Measurements from ENCODE around the gene NCOA7.
"Not testable (repeated sequence)": the region's sequence is repeated elsewhere in the genome, so short reads cannot be mapped to it uniquely, and the experiment has no call there.

Gene NCOA7

DNA sequence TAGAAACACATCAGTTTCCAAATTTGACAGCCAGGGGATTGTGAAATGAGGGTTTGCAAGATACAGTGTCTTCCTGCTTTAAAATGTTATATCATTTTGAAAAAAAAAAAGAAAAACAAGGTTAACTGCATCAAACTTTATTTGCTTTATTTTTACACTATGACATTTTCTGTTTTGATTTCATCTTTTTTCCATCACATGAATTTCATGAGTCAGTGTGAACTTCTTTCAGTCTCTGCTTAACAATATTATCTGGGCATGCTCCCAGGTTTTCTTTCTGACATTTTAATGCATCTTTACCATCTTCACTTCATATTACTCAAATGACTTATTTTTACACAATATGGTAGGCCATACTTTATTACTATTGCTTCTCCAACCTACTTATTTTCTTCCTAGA, 1.9 kb downstream of the NCOA7 start:
- no peak for DNase-seq (ENCODE audit: low read depth)

DNA sequence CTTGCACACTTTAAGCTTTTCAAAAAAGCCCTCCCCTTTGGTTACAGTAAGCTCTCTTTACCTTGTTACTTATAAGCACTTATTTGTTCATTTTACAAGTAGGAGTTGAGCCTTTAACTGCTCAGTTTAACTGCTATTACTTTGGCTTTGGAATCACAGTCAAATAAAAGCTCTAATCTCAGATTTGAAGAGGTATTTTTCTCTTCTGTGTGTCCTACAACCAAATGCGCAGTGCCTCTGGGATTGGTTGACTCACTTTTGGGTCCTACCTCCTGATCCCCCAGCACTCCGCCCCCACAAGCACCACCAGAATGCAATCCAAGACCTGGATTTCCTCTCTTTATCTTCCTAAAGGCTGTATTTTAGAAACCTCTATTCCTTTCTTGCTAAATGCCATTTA, 2.5 kb downstream of the NCOA7 start:
- no peak for DNase-seq (ENCODE audit: low read depth)

DNA sequence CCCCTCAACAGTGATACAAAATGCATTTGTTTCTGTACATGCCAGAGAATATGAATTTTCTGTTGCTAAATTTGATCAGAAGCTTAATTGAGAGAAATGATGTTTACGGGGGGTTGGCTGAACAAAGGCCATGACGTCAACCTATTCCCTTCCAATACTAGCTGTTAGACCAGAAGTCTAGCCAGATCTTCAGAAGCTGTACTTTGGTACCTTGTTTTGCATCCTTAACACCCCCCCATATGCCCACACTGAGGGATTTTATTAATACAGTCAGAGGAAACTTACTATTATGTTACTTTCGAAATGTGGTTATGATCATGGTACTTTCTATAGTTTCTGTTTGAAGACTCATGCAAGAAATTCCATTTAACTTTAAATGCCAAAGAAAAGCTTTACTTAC, 3.1 kb downstream of the NCOA7 start:
- no peak for DNase-seq (ENCODE audit: low read depth)

DNA sequence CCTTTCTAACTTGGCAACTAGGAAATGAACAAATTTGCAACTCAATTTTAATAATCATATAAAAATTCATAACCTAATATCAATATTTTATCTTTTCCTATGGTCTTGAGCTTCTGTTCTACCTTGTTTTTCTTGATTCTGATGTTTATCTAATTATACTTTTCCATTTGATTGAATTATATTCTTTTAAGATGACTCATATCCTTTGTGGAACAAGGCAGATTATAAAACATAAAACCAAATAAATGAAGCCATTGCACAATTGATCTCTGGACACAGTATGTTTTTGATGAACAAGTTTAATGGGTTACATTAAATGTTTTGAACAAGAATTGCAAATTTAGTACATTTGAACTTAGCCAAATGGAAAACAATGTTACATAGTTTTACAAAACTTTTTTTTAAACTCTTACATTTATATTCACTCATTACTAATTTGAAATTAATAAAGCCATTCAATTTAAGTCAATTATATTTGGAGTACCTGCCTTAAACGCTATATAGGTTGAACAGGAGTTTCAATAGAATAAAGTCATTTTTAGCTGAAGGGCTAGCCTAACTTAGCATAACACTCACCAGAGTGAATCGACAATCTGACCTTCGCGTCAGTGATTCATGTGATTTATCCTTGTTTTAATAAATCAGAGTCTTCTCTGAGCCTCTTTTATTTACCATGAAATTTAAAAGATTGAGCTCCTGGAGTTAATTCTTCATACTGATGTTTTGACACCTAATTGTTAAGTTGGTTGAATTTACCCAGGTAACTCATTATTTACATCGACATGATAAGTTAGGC, 3.8 kb downstream of the NCOA7 start:
- DNase-seq (ENCODE audit: low read depth): no peak

DNA sequence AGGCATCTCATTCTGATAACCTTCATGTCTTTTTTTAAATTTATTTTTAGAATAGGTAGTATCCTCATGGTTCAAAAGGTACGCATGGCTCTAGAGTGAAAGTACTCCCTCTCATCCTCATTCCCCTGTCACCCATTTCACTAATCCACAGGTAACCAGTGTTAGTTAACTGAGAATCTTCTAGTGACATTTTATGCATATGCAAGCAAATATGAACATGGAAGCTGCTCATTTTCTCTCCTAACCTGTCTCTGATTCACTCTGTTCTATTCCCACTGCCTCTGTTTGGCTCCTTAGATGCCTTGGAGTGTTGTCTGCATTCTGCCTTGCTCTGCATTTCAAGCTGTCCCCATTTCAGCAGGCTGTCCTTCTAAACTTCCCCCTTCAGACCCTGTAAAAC, 4.5 kb downstream of the NCOA7 start:
- no peak for DNase-seq (ENCODE audit: low read depth)

DNA sequence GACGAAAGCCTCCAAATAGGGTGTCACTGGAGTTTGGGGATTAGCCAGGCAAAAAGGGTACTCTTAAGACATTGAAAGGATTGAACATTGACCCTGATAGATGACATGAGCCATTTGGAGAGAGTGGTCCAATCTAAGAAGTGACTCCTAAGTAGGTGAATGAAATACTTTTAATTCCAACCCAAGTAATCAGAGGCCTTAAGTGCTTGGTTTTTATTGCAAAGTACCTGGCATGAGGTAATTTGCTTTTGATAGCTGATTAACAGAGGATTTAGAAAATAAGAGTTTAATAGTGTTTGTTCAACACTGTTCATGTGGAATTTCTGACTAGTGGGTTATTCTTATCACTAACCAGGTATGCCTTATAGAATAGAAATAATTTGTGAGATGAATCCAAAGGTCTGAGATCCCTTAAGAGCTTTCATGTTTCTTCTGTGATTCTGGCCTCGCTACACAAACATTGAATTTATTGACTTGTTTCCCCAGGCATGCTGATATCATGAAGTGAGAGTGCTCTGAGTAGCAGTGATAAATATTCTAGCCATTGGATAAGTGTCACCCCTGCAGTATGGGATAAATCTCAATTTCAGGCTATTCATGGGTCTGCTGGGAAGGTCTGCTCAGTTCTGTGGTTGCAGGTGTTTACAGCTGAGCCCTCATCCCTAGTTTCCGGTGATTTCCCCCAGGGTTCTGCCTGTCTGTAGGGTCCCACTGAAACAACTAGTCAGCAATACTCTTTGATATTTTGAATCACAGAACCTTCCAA, 6.5 kb downstream of the NCOA7 start:
- DNase-seq (ENCODE audit: low read depth): no peak

DNA sequence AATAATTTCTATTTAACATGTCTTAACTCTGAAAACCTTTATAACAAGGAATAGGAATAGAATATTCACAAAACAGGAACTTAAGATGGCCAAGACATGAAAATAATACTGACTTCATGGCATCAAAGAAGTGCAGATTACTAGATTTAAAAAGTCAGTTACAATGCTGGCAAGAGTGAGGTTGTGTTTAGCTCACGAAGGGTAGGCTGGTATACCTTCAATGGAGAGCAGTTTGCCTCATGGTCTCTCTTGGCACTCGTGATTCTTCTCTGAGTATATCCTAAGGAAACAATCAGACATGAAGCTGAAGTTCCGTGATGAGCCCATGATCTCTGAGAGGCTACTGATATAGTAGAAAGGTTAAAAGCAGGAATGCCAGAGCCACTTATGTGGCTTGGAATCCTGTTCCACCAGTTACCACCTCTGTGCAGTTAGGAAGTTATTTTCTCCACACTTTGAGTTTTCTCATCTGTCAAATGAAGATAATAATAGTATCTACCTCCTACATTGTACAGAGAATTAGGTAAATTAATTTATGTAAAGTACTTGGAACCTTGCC, 7.2 kb downstream of the NCOA7 start:
- no peak for DNase-seq (ENCODE audit: low read depth)

DNA sequence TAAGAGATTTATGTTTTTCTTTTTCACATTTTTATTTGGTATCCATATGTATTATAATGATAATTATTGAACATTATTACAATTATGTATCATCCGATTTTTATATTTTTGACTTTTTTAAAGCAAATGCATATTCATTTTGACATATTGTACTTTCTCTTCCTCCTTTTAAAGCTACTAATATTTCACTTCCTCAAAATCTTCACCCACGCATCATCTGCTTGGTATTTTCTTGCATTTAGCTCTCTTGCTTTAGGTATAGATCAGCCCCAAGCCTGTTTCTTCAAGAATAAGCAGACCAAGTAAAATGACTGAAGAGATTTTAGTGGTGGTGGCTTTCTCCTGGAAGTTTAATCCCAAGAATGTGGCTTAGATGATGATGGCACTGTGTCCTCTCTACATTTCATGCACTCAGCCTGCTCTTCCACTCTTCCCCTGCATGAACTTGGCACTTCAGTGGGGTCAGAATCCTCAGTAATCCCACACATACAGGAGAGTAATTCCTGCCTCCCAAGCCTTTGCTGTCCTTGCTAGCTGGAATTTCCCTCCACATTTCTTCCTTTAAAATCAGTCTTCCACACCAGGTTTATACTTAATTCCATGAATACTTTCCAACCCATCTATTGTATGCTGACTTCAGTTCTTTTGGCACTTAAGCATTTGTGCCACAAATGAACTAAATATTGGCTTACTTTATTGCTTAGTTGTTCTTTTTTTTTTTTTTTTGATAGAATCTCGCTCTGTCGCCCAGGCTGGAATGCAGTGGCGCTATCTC, 8.2 kb downstream of the NCOA7 start:
- DNase-seq (ENCODE audit: low read depth): no peak

DNA sequence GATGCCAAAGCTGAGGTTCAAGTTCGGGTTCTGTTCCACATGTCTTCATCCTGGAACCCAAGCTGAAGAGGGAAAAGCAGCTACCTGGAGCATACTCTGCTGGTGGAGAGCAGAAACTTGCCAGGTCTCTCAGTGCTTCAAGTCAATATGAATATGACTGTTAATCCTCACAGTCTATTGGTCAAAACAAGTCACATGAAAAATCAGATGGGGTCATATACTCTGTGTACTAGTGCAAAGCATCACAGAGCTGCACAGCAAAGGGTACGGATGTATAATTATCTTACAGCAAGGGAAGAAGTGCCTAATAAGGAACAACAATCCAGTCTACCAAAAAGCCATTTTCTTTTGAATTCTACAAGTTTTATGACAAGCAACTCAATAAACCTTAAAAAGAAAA, 11.6 kb downstream of the NCOA7 start:
- no peak for DNase-seq (ENCODE audit: low read depth)

DNA sequence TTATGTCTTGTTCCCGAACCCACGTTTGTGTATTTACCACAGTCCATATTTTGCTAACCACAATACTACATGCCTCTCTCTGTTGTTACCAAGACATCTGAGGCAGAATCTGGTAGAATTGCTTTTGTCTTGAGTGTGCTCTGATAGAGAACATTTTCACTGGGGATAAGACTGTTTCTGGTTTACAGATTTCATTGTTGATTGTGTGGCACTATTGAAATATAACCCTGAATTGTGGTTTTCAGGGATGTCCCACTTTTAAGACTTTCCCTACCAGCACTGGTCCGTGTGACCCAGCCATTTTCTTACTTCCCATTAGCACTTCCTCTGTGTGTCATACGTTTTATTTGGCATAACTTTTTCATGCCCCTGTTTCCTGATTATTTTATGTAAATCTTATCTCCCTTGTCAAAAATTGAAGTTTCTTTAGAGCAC, 12.2 kb downstream of the NCOA7 start:
- DNase-seq (ENCODE audit: low read depth): no peak

DNA sequence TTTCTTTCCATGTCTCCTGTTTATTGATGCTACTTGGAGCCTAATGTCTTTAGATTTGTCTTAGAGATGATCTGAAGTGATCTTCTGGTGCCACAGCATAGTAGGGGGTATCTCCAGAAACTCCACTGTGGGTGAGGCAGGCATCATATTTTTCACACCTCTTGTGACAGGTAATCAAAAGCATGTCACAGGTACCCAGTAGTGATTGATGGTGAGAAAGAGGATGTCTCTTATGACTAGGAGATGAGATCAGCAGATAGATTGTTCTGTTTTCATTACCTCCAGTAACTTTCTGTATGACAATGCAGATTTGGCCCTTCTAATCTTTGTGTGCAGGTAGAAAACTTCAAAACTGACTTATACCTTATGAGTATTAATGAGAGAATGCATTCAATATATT, 13.5 kb downstream of the NCOA7 start:
- DNase-seq (ENCODE audit: low read depth): no peak

DNA sequence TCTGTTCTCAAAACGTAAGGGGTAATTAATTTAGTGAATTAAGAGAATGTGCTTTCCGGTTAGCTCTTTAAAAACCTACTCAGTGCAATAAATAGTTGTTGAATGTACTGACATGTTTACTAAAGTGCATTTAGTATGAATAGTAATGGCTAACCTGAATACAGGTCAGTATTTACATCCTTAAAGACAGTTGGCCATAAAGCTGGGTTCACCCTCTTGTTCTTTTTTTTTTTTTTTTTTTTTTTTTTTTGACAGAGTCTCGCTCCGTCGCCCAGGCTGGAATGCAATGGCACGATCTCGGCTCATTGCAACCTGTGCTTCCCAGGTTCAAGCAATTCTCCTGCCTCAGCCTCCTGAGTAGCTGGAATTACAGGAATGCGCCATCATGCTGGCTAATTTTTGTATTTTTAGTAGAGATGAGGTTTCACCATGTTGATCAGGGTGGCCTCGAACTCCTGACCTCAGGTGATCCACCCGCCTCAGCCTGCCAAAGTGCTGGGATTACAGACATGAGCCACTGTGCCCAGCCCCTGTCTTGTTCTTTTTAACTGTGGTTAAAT, 14.2 kb downstream of the NCOA7 start:
- DNase-seq (ENCODE audit: low read depth): not testable (repeated sequence)

DNA sequence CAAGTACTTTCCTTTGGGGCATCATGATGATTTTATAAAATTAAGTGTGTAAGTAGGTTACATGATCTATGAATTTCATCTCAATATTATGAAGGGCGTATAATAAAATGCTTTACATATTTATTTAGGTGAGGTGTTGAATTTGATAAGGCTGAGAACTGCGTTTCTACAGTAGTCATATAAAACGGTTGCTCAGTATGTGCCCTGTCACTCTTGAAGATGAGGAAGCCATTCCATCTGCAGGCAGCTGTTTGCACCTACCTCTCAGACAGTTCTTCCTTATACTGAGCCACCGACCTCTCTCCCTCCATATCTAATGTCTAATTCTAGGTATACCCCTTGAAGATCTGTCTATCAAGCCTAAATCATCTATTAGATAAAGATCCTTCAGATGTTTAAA, 16.1 kb downstream of the NCOA7 start:
- DNase-seq (ENCODE audit: low read depth): no peak

DNA sequence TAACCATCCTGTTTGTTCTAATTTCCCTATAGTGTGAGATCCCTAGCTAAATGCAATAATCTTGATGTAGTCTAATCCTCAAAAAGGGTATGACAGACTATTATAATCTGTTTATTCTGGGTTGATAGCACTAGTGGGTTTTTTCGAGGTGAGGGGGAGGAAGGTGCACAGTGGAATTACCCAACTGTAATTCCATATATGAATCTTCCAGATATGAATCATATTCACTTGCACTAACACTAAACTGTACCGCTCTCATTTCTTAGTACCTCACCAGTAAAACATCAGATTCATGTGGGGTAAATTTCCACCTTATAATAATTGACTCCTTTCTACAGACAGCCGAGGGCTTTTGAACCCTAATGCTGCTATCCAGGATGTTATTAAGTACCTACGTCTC, 16.5 kb downstream of the NCOA7 start:
- DNase-seq (ENCODE audit: low read depth): no peak

DNA sequence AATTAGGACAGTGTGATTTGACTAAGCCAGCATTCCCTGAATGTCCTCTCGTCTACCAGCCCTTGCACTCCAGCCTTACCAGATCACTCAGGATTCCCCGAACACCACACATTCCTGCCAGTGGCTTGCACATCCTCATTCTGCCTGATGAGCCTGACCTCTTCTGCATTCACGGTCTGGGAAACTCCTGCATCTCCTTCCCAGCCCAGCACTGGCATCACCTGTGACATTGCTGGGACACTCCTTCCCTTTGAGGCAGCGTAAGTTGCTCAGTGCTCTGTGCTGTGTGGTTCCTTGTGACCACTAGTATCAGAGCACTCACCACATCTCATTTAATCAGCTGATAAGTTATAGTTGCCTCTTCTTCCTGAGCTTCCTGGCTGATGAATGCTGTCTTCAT, 17.3 kb downstream of the NCOA7 start:
- no peak for DNase-seq (ENCODE audit: low read depth)

DNA sequence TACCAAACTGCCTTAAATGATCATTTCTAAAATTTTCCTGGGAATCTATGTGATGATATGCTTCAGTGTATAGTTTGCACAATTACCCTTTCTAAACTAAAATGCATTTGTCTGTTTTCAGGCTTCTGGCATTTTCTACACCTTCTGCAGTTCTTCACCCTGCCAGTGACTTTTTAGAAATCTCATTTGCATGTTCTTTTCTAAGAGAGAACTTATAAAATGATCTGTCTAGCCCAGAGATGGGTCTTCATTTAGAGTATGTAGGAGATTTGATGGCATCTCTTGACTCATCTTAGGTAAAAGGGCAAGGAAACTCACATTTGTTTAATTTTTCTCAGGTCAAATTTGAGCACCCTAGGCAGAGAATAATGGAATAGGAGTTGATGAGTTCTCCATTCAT, 17.8 kb downstream of the NCOA7 start:
- no peak for DNase-seq (ENCODE audit: low read depth)

DNA sequence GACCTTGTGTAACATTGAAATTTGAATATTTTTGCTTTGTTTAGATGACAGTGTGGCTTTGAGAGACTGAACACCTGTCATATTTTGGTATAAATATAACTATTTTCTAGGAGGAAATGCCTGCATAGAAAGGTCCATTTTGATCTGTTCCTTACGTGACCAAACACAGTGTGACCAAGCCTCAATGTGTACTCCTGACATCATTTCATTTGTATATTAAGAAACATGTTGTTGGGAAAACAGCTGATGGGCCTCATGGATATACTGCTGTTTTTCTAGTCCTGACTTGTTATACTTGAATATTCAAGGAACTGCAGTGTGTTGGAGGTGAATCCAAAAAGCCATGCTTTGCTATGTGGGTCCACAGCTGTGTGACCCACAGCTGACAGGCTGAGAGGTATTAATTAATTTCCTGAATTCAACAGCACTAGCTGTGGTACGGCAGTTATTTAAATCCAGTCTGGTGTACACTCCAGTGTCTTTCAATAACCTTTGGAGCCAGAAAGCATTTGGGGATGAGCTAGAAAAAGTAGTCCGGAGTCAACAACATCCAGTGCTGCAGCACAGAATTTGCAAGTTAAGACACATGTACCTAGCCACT, 18.9 kb downstream of the NCOA7 start:
- no peak for DNase-seq (ENCODE audit: low read depth)

DNA sequence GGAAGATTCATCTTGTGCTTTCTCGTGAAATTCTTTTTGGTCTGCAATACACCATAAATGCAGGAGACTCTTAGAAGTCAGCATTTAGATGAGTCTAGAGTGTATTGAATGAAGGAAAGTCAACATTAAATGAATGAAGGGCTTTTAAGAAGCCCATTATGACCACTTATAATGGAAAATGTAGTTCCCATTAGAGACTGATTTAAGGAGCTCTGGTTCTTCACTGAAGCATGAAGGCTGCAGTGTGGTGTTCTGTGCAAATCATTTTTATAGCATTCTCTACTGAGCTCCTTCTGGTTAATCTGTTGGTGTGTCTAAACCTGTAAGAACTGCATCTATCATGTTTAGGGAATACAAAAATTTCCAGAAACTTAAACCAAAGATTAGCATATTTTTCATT, 19.7 kb downstream of the NCOA7 start:
- DNase-seq (ENCODE audit: low read depth): no peak

DNA sequence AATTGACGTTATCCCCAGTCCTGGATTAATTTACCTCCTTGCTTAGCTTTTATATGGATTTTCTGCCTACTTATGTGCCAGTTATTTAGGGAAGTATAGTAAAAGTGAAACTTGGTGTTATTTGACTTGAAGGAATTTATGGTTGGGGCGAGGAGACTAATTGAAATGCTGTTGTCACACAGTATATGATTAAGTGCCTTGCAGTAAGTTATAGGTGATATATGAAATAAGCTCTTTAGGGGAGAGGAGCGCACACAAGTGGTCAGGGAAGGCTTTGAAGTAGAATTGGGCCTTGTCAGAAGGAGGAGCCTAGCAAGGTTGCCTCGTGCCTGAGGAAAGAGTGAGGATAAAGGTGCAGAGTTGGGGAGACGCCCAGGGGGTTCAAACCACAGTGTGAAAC, 20.5 kb downstream of the NCOA7 start:
- no peak for DNase-seq (ENCODE audit: low read depth)

DNA sequence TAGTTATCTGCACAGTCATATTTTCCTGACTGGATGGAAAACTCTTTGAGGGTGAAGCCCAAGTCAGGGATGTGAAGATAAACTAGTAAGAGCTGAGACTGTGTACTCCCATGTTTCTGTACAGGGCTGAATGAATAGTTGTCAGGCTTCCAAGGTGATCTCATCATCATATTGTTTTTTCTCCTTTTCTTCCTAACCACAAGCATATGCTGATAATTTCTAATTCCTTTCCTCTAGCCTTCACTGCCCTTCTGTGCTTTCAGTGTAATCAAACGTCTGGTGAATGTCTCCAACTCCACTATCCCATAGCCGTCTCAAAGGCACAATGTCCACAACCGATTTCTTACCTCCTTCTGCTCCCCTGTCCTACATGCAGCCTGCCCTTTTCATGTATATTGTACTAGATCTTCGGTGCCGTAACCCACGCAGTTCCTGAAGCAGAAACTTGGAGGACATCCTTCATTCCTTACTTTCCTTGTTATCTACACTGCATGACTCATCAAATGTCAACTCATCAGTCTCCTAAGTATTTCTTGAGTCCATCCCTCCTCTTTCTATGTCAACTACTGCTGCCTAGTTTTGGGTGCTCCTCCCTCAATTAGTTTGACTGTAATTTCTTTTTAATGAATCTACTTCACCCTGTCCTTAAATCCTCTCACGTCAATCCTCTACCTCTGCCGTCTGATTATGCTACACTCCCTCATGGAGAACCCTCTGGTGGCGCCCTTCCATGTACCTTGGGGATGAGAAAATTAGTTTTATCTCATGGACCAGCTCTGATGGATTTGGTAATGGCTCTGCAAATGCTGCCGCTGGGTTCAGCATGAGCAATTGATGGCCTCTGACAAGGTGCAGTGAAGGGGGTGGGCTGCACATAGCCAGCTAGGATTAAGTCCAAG, 21.9 kb downstream of the NCOA7 start:
- no peak for DNase-seq (ENCODE audit: low read depth)

DNA sequence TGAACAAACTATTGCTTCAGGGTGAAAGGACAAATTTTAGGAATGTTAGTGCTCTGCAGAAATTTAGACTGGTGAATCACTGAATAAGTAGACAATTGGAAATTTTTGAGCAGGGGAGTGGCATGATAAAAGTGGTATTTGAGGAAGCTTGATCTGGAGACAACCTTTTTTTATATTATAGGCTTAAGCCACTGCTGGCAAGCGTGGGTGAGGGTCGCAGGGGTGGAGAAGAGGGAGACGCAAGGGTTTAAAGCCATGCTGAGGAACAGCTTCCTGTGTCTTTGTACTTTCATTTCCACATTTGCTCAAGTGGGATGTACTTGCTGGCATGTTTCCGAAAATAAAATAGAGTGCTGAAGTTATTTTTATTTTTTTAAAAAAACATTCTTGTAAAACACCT, 23.7 kb downstream of the NCOA7 start:
- DNase-seq (ENCODE audit: low read depth): no peak

Measured in stimulated activated CD8-positive, alpha-beta memory T cell treated with anti-CD3 and anti-CD28 coated beads, Interleukin-15, amount 100 ng/mL, for 1 hour (primary cell).